Hepatic stellate cell (primary cell): Measurements from ENCODE around the gene BACE1-AS.

ENCODE experiments used
- DNase-seq: peaks from one replicate; pipeline ENCODE4 v3.0.0; 2011; ENCODE audit warnings: low spot score

Gene BACE1-AS

GRCh38 chr11:117292616-117293015 lies 1.5 kb downstream of the BACE1-AS start:
- no peak for DNase-seq

GRCh38 chr11:117295438-117296137 lies 4.4 kb downstream of the BACE1-AS start:
- no peak for DNase-seq

GRCh38 chr11:117296881-117297280 lies 5.7 kb downstream of the BACE1-AS start:
- no peak for DNase-seq

- DNase-seq: no peak
Measured at GRCh38 chr11:117298195-117298594, 7.0 kb downstream of the BACE1-AS start.

- no peak for DNase-seq
Measured at GRCh38 chr11:117299351-117300282, 8.5 kb downstream of the BACE1-AS start.

GRCh38 chr11:117300283-117300663 lies 9.1 kb downstream of the BACE1-AS start:
- peak; percentile 60 for DNase-seq

- peak; percentile 35 for DNase-seq
Measured at GRCh38 chr11:117300773-117301172, 9.6 kb downstream of the BACE1-AS start.

- no peak for DNase-seq
Measured at GRCh38 chr11:117302228-117302627, 11.1 kb downstream of the BACE1-AS start.

- DNase-seq: no peak
Measured at GRCh38 chr11:117303101-117303500, 12.0 kb downstream of the BACE1-AS start.

- DNase-seq: no peak
Measured at GRCh38 chr11:117303646-117304315, 12.6 kb downstream of the BACE1-AS start.

GRCh38 chr11:117305145-117305544 lies 14.0 kb downstream of the BACE1-AS start:
- DNase-seq: no peak

- no peak for DNase-seq
Measured at GRCh38 chr11:117309310-117309709, 18.2 kb downstream of the BACE1-AS start.

GRCh38 chr11:117313091-117313490 lies 21.9 kb downstream of the BACE1-AS start:
- no peak for DNase-seq

- no peak for DNase-seq
Measured at GRCh38 chr11:117313828-117314768, 23.0 kb downstream of the BACE1-AS start.

- DNase-seq: no peak
Measured at GRCh38 chr11:117314840-117315239, 23.7 kb downstream of the BACE1-AS start.

GRCh38 chr11:117315285-117316196 lies 24.4 kb downstream of the BACE1-AS start:
- peak; percentile 26 for DNase-seq

- peak; percentile 91 for DNase-seq
Measured at GRCh38 chr11:117316197-117316961, 25.2 kb downstream of the BACE1-AS start, which contains the start of gene BACE1. BACE1 (minus strand) TSS chr11:117316256; CDS start chr11:117315795, 461 bp downstream.

- no peak for DNase-seq
Measured at GRCh38 chr11:117318738-117319137, 27.6 kb downstream of the BACE1-AS start.

GRCh38 chr11:117319214-117319840 lies 28.2 kb downstream of the BACE1-AS start:
- no peak for DNase-seq
